Activated gamma-delta T cell (primary cell): ENCODE results near the gene RPTOR.

Source experiments
- DNase-seq: peaks from one replicate; lab custom pipeline; 2025; lab: John Stamatoyannopoulos, UW

RPTOR gene

GRCh38 chr17:80591788-80592187 is 47.1 kb downstream of the RPTOR start:
- no peak for DNase-seq

GRCh38 chr17:80592243-80592642 is 47.6 kb downstream of the RPTOR start:
- no peak for DNase-seq

GRCh38 chr17:80593181-80593580 is 48.5 kb downstream of the RPTOR start:
- no peak for DNase-seq

GRCh38 chr17:80594431-80595269 is 50.0 kb downstream of the RPTOR start:
- no peak for DNase-seq

- no peak for DNase-seq
Measured at GRCh38 chr17:80596760-80597608, 52.3 kb downstream of the RPTOR start.

GRCh38 chr17:80598813-80599545 is 54.3 kb downstream of the RPTOR start:
- DNase-seq, result no peak

GRCh38 chr17:80599546-80600305 is 55.1 kb downstream of the RPTOR start:
- no peak for DNase-seq

GRCh38 chr17:80601146-80601545 is 56.5 kb downstream of the RPTOR start:
- no peak for DNase-seq

GRCh38 chr17:80603396-80603795 is 58.8 kb downstream of the RPTOR start:
- DNase-seq, result no peak

GRCh38 chr17:80604009-80604669 is 59.5 kb downstream of the RPTOR start:
- DNase-seq, result no peak

GRCh38 chr17:80604670-80605010 is 60.0 kb downstream of the RPTOR start:
- DNase-seq, result no peak

GRCh38 chr17:80605326-80606066 is 60.9 kb downstream of the RPTOR start:
- DNase-seq, result no peak

GRCh38 chr17:80608326-80608725 is 63.7 kb downstream of the RPTOR start:
- no peak for DNase-seq

GRCh38 chr17:80609757-80610156 is 65.1 kb downstream of the RPTOR start:
- no peak for DNase-seq

GRCh38 chr17:80611816-80612215 is 67.2 kb downstream of the RPTOR start:
- no peak for DNase-seq

GRCh38 chr17:80612997-80613731 is 68.5 kb downstream of the RPTOR start:
- DNase-seq, result no peak

- no peak for DNase-seq
Measured at GRCh38 chr17:80613732-80614071, 69.1 kb downstream of the RPTOR start.

- no peak for DNase-seq
Measured at GRCh38 chr17:80614332-80615047, 69.9 kb downstream of the RPTOR start.

GRCh38 chr17:80615376-80615775 is 70.7 kb downstream of the RPTOR start:
- no peak for DNase-seq
